ENCODE measurements around the gene GPR135. TPM values are rescaled to one million over a fixed set of nuclear protein-coding genes. Genes with fewer than 3 reads are reported as not detected.

GPR135 gene
- polyA plus RNA-seq, 1 donor (not counting 4 experiments of a cell fraction or from before 2014, with no cell fraction given), result 0.90 TPM

- Histone ChIP-seq H4K20me1 (ENCODE audit: control insufficient read depth, extremely low read depth, insufficient read depth, low read length) (no peaks in the 10 kb centered on the region), H3K9me1 (ENCODE audit: control insufficient read depth, extremely low read depth, insufficient read depth, low read length) (no peaks in the 10 kb centered on the region), H3K4me2 (ENCODE audit: control insufficient read depth, extremely low read depth, insufficient read depth, low read depth, low read length) (peak overlapping the region; percentile 10), H3K4me1 (ENCODE audit: control insufficient read depth, extremely low read depth, insufficient read depth, low read length) (peaks cover 7% of the 10 kb centered on the region), H3K27ac (ENCODE audit: control insufficient read depth, insufficient read depth, low read length) (no peak overlapping the region), H3K9ac (ENCODE audit: control insufficient read depth, extremely low read depth, insufficient read depth, low read length) (no peak overlapping the region), H3K4me3 (ENCODE audit: control insufficient read depth in 2 of 3, extremely low read depth in 1 of 3, insufficient read depth in 2 of 3, low read depth in 1 of 3, low read length in 3 of 3) (no peak overlapping the region), H3K36me3 (ENCODE audit: control insufficient read depth in 2 of 2, extremely low read depth in 1 of 2, insufficient read depth in 2 of 2, low read length in 2 of 2) (no peaks in the 10 kb centered on the region), H3K27me3 (ENCODE audit: control insufficient read depth, extremely low read depth, insufficient read depth, low read length) (no peaks in the 10 kb centered on the region), H3K79me2 (ENCODE audit: control insufficient read depth, insufficient read depth, low read length) (no peaks in the 10 kb centered on the region), H2AFZ (ENCODE audit: control insufficient read depth, low read length) (no peak overlapping the region), H3K9me3 (ENCODE audit: control insufficient read depth, low read depth, low read length) (no peaks in the 10 kb centered on the region)
- dilution Hi-C loops (cut with MboI; ENCODE audit: extremely low pct_ligation_motif_present, low sequenced_read_pairs), result no loop called here
- no peak for DNase-seq (ENCODE audit: low read depth, low spot score)
- FAIRE-seq, result peak; percentile 17
- TF ChIP-seq CTCF (optimal IDR thresholded peaks at IDR 0.05 in 1 of 3, IDR thresholded peaks at IDR 0.05 in 1 of 3, conservative IDR thresholded peaks at IDR 0.05 in 1 of 3; ENCODE audit: extremely low read depth in 1 of 3, insufficient read depth in 2 of 3, low read length in 3 of 3) (peak in 2 of 3 experiments; percentile 2 to 20), EZH2 (IDR thresholded peaks at IDR 0.05; ENCODE audit: low read length) (no peak)
These were observed 36.6 kb downstream of the GPR135 start for GRCh38 chr14:59428581-59429012.

- H3K79me2 ChIP-seq (ENCODE audit: control insufficient read depth, insufficient read depth, low read length), result no peaks in the 10 kb centered on the region
- no peaks in the 10 kb centered on the region for H4K20me1 ChIP-seq (ENCODE audit: control insufficient read depth, extremely low read depth, insufficient read depth, low read length)
- no peaks in the 10 kb centered on the region for H3K36me3 ChIP-seq (ENCODE audit: control insufficient read depth in 2 of 2, extremely low read depth in 1 of 2, insufficient read depth in 2 of 2, low read length in 2 of 2)
- H3K9ac ChIP-seq (ENCODE audit: control insufficient read depth, extremely low read depth, insufficient read depth, low read length), result no peak overlapping the region
- dilution Hi-C loops (cut with MboI; ENCODE audit: extremely low pct_ligation_motif_present, low sequenced_read_pairs), result no loop called here
- H3K9me3 ChIP-seq (ENCODE audit: control insufficient read depth, low read depth, low read length), result no peaks in the 10 kb centered on the region
- no peak overlapping the region for H3K27ac ChIP-seq (ENCODE audit: control insufficient read depth, insufficient read depth, low read length)
- H3K9me1 ChIP-seq (ENCODE audit: control insufficient read depth, extremely low read depth, insufficient read depth, low read length), result no peaks in the 10 kb centered on the region
- no peak for TF ChIP-seq CTCF (optimal IDR thresholded peaks at IDR 0.05 in 1 of 3, IDR thresholded peaks at IDR 0.05 in 1 of 3, conservative IDR thresholded peaks at IDR 0.05 in 1 of 3; ENCODE audit: extremely low read depth in 1 of 3, insufficient read depth in 2 of 3, low read length in 3 of 3)
- TF ChIP-seq EZH2 (IDR thresholded peaks at IDR 0.05; ENCODE audit: low read length), result no peak
- H3K4me2 ChIP-seq (ENCODE audit: control insufficient read depth, extremely low read depth, insufficient read depth, low read depth, low read length), result no peak overlapping the region
- no peaks in the 10 kb centered on the region for H3K27me3 ChIP-seq (ENCODE audit: control insufficient read depth, extremely low read depth, insufficient read depth, low read length)
- peaks cover 7% of the 10 kb centered on the region for H3K4me1 ChIP-seq (ENCODE audit: control insufficient read depth, extremely low read depth, insufficient read depth, low read length)
- H3K4me3 ChIP-seq (ENCODE audit: control insufficient read depth in 2 of 3, extremely low read depth in 1 of 3, insufficient read depth in 2 of 3, low read depth in 1 of 3, low read length in 3 of 3), result no peak overlapping the region
- H2AFZ ChIP-seq (ENCODE audit: control insufficient read depth, low read length), result no peak overlapping the region
- no peak for DNase-seq (ENCODE audit: low read depth, low spot score)
- no peak for FAIRE-seq
These were observed 37.3 kb downstream of the GPR135 start for GRCh38 chr14:59427653-59428580.
